Vagina (tissue), 2 donors: ENCODE measurements around the gene MED20. TPM values are rescaled to one million over a fixed set of nuclear protein-coding genes. Genes with fewer than 3 reads are reported as not detected.

Source experiments
- DNase-seq, 2 donors: peaks; one replicate each; pipeline ENCODE4 v3.0.0-alpha.2; 2017; ENCODE audit errors: extremely low spot score in 2 of 2
- H3K27ac ChIP-seq: fragments of 200-600 bp; sonication (generic); one replicate; pipeline ENCODE4 v1.5.1; 2019
- H3K27me3 ChIP-seq: fragments of 200-600 bp; sonication (generic); one replicate; pipeline ENCODE4 v1.5.1; 2019
- H3K36me3 ChIP-seq, 2 donors: fragments of 200-600 bp; sonication (generic); one replicate each; pipeline ENCODE4 v1.5.1; 2017 to 2019
- H3K4me1 ChIP-seq: fragments of 200-600 bp; sonication (generic); one replicate; pipeline ENCODE4 v1.5.1; 2019
- H3K4me3 ChIP-seq, 2 donors: fragments of 200-600 bp; sonication (generic); 1 replicate in 1 of 2; 2 replicates in 1 of 2; pipeline ENCODE4 v1.5.1; 2016 to 2019
- H3K9me3 ChIP-seq: fragments of 200-600 bp; sonication (generic); one replicate; pipeline ENCODE4 v1.5.1; 2019
- CTCF ChIP-seq, 3 experiments: fragments of 450-650 bp in 2 of 3; fragments of 200-600 bp in 1 of 3; sonication (generic) in 1 of 3; IDR thresholded peaks; one replicate each; pipeline ENCODE4 v1.5.1; 2017 to 2019; ENCODE audit warnings: antibody characterized with exemption in 3 of 3, mild to moderate bottlenecking in 2 of 3, moderate library complexity in 2 of 3
- POLR2A ChIP-seq, 2 donors: fragments of 450-650 bp; IDR thresholded peaks; one replicate each; pipeline ENCODE4 v1.6.1; 2017; ENCODE audit warnings: antibody characterized with exemption in 2 of 2, mild to moderate bottlenecking in 2 of 2, moderate library complexity in 2 of 2
- POLR2AphosphoS5 ChIP-seq, 2 donors: sonication (generic); formaldehyde crosslinking; IDR thresholded peaks; one replicate each; pipeline ENCODE4 v1.9.0; 2017; ENCODE audit warnings: antibody characterized with exemption in 2 of 2, mild to moderate bottlenecking in 2 of 2, low read depth in 1 of 2; ENCODE audit not compliant: insufficient read depth in 1 of 2
- intact Hi-C: fragments of 100-400 bp; cut with DNase I; formaldehyde crosslinking; loops from one replicate; pipeline ENCODE4 v1.15.1; 2023
- total RNA-seq: library from RNA; depleted of rRNA; stranded (reverse); fragments of >200 nt; gene quantifications from one replicate; pipeline ENCODE4 v1.2.3, GENCODE V29; 2016

Gene MED20
- total RNA-seq, 1 donor from 2014 or later: 9.6 TPM

- Histone ChIP-seq H3K4me1 (no peaks in the 10 kb centered on the region), H3K4me3 (no peak overlapping the region), H3K27ac (no peak overlapping the region), H3K36me3 (no peaks in the 10 kb centered on the region), H3K27me3 (no peaks in the 10 kb centered on the region), H3K9me3 (no peaks in the 10 kb centered on the region)
- DNase-seq: no peak
- intact Hi-C loops: no loop called here
- TF ChIP-seq POLR2A (IDR thresholded peaks at IDR 0.05): no peak
- no peak for TF ChIP-seq CTCF (IDR thresholded peaks at IDR 0.05)
- TF ChIP-seq POLR2AphosphoS5 (IDR thresholded peaks at IDR 0.05; ENCODE audit: insufficient read depth in 1 of 2, low read depth in 1 of 2): no peak
Observed at GRCh38 chr6:41966214-41966920, 45.4 kb upstream of the MED20 start.

- TF ChIP-seq POLR2A (IDR thresholded peaks at IDR 0.05) (no peak), CTCF (IDR thresholded peaks at IDR 0.05) (no peak), POLR2AphosphoS5 (IDR thresholded peaks at IDR 0.05; ENCODE audit: insufficient read depth in 1 of 2, low read depth in 1 of 2) (no peak)
- no peak for DNase-seq
Observed at GRCh38 chr6:41965429-41966213, 44.7 kb upstream of the MED20 start.

GRCh38 chr6:41964201-41964887 is 43.4 kb upstream of the MED20 start:
- DNase-seq: no peak
- H3K27me3 ChIP-seq: no peaks in the 10 kb centered on the region
- no peaks in the 10 kb centered on the region for H3K9me3 ChIP-seq
- no peak overlapping the region for H3K27ac ChIP-seq
- no peaks in the 10 kb centered on the region for H3K36me3 ChIP-seq
- no peaks in the 10 kb centered on the region for H3K4me1 ChIP-seq
- TF ChIP-seq POLR2AphosphoS5 (IDR thresholded peaks at IDR 0.05; ENCODE audit: insufficient read depth in 1 of 2, low read depth in 1 of 2) (no peak), CTCF (IDR thresholded peaks at IDR 0.05) (no peak), POLR2A (IDR thresholded peaks at IDR 0.05) (no peak)
- intact Hi-C loops: no loop called here
- H3K4me3 ChIP-seq: no peak overlapping the region

More at GRCh38 chr6:41965429-41966213, 44.7 kb upstream of the MED20 start:
- Histone ChIP-seq H3K4me1 (no peaks in the 10 kb centered on the region), H3K27me3 (no peaks in the 10 kb centered on the region), H3K9me3 (no peaks in the 10 kb centered on the region), H3K4me3 (no peak overlapping the region), H3K36me3 (no peaks in the 10 kb centered on the region), H3K27ac (no peak overlapping the region)
- intact Hi-C loops: no loop called here

- DNase-seq: no peak
- H3K4me3 ChIP-seq: no peak overlapping the region
- intact Hi-C loops: no loop called here
- H3K27me3 ChIP-seq: no peaks in the 10 kb centered on the region
- no peak overlapping the region for H3K27ac ChIP-seq
- TF ChIP-seq POLR2A (IDR thresholded peaks at IDR 0.05): no peak
- no peak for TF ChIP-seq POLR2AphosphoS5 (IDR thresholded peaks at IDR 0.05; ENCODE audit: insufficient read depth in 1 of 2, low read depth in 1 of 2)
- no peaks in the 10 kb centered on the region for H3K9me3 ChIP-seq
- H3K4me1 ChIP-seq: no peaks in the 10 kb centered on the region
- H3K36me3 ChIP-seq: no peaks in the 10 kb centered on the region
Observed at GRCh38 chr6:41963371-41963770, 42.4 kb upstream of the MED20 start.

- H3K9me3 ChIP-seq: no peaks in the 10 kb centered on the region
- TF ChIP-seq POLR2AphosphoS5 (IDR thresholded peaks at IDR 0.05; ENCODE audit: insufficient read depth in 1 of 2, low read depth in 1 of 2) (no peak), CTCF (IDR thresholded peaks at IDR 0.05) (no peak), POLR2A (IDR thresholded peaks at IDR 0.05) (no peak)
- no peak for DNase-seq
- no peak overlapping the region for H3K27ac ChIP-seq
- no peaks in the 10 kb centered on the region for H3K27me3 ChIP-seq
- H3K36me3 ChIP-seq: no peaks in the 10 kb centered on the region
- no peaks in the 10 kb centered on the region for H3K4me1 ChIP-seq
- intact Hi-C loops: no loop called here
- H3K4me3 ChIP-seq: no peak overlapping the region
Observed at GRCh38 chr6:41960028-41960427, 39.1 kb upstream of the MED20 start.
